ENCODE measurements around the gene CCDC148.

GRCh38 chr2:158405341-158405740 lies 51.2 kb downstream of the CCDC148 start:
- TF ChIP-seq CTCF (IDR thresholded peaks at IDR 0.05) (no peak), POLR2A (IDR thresholded peaks at IDR 0.05) (no peak)

Data from esophagus squamous epithelium (tissue), 4 donors.